Cerebellar nuclear complex (tissue), 1 donor: ENCODE results near the gene AHRR.
"Not testable (repeated sequence)": the region's sequence is repeated elsewhere in the genome, so short reads cannot be mapped to it uniquely, and the experiment has no call there.

Experiments
- DNase-seq, 2 experiments: peaks; one replicate each; lab custom pipeline; 2025; lab: John Stamatoyannopoulos, UW

Gene AHRR

GRCh38 chr5:305459-305858 lies 16.1 kb upstream of the AHRR start:
- DNase-seq, result no peak

- DNase-seq, result no peak
Measured at GRCh38 chr5:306011-306805, 15.3 kb upstream of the AHRR start.

DNA sequence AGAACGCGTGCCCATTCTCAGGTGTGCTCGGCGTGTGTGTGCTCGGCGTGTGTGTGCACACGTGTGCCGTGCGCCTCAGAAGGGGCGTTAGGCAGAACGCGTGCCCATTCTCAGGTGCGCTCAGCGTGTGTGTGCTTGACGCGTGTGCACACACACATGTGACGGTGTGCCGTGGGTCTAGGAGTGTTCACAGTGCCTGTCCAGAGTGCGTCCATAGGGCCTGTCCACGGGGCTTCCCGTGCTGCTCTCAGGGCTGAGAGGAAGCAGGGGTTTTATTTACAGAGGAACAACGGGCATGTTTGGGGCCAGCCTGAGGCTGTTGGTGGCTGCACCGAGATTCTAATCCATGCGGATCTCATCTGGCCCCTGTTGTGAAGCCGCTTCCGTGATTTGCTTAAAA lies 14.2 kb upstream of the AHRR start:
- no peak for DNase-seq

DNA sequence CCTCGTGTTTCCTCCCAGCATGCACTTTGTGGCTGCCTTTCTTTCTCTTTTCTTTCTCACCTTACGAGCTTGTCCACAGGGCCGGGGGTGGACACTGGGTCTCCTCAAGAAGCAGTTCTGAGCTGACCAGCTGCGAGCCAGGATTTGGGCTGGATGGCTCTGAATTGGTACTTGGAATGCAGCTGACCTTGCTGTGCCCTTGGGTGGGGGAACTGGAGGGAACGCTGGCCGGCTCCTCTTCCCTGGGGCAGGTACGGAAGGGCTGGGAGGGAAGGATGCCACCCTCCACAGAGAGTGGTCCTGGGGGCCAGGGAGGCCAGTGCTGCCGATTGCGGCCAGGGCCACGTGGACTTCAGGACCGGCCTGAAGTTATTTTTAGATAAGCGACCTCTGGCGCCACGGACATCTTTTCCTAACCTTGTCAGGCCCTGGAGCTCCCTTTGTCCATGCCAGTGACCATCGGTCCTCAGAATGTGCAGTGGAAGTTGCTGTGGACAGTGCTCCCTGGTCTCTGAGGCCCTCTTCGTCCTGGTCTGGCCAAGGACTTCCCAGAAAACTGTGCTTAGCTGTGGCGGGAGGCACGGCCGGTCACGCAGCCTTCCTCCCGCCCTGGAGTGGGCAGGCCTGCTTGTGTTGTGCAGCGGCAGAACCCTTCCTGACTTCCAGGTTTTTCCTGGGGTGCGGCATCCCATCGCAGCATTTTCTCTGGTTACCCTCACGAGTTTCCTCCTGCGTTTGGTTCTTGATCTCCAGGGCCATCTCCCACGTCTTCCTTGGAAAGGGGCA lies 13.5 kb upstream of the AHRR start:
- DNase-seq, result no peak

- no peak for DNase-seq
Measured at GRCh38 chr5:308672-309271, 12.7 kb upstream of the AHRR start.

GRCh38 chr5:309831-310230 lies 11.7 kb upstream of the AHRR start:
- not testable (repeated sequence) for DNase-seq

- DNase-seq, result no peak
Measured at GRCh38 chr5:310516-310915, 11.0 kb upstream of the AHRR start.

- DNase-seq, result no peak
Measured at GRCh38 chr5:310941-311434, 10.5 kb upstream of the AHRR start.

GRCh38 chr5:311963-312362 lies 9.6 kb upstream of the AHRR start:
- DNase-seq, result no peak

- DNase-seq, result no peak
Measured at GRCh38 chr5:312845-313244, 8.7 kb upstream of the AHRR start.

- DNase-seq, result no peak
Measured at GRCh38 chr5:313265-313664, 8.2 kb upstream of the AHRR start.

DNA sequence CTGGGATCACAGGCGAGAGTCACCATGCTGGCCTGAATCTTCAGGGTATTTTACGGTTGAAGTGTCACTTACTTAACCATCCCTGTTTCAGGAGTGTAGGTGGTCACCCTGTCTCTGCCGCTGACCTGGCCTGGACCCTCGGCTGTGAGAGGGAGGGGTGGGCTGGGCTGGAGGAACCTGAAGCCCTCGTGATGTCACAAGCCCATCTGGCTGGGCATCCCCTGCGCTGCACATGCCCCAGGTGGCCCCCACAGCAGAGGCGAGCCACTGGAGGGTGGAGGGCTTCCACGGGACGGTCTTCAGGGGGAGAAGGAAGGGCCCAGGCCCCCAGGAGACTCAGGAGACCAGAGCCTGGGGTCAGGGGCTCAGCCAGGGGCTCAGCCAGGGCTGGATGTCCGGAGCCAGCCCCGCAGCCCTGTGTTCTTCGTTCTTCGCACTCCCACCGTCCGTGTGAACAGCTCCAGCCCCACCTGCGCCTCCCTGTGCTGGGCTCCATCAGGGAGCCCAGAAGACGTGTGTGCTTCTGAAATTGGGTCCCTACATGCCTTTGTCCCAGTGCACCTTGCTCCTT lies 7.6 kb upstream of the AHRR start:
- no peak for DNase-seq

GRCh38 chr5:314676-315487 lies 6.6 kb upstream of the AHRR start:
- DNase-seq, result no peak

GRCh38 chr5:315488-316209 lies 5.9 kb upstream of the AHRR start:
- DNase-seq, result no peak

DNA sequence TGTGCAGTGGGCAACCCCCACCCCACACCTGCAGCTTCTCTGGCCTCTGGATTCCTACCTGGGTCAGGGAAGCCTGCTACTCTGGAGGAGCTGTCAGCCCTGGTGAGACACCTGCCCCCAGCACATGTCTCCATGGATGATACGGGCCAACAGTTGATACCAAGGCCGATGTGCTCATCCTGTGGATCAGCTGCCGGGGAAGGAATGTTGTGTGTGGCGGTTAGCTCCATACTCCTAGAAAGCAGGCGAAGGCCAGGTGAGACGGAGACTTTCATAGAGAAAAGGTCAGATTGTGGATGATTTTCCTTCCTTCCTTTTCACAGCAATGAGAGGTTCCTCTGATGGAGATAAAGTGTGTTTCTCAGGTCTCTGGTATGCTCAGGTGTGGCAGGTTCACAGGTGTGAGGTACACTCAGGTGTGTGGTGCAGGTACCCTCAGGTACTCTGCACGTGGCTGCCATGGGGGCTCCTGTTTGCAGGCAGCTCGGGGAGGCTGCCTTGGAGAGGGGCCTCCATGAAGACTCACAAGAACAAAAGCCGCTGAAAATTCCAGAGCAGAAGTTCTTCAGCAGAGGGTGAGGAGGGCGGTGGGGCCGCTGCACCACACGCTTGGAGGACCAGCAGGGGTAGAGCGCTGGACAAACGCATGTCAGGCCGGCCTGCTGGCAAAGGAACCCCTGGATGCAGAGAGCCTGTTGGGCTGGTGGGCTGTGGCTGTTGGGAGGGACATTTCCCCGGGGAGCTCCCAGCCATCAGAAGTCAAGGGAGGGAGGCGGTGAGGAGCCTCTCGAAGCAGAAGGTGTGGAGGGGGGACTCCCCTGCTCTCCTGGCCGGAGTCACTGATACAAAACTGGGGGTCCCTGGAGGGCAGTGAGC lies 5.1 kb upstream of the AHRR start:
- no peak for DNase-seq

DNA sequence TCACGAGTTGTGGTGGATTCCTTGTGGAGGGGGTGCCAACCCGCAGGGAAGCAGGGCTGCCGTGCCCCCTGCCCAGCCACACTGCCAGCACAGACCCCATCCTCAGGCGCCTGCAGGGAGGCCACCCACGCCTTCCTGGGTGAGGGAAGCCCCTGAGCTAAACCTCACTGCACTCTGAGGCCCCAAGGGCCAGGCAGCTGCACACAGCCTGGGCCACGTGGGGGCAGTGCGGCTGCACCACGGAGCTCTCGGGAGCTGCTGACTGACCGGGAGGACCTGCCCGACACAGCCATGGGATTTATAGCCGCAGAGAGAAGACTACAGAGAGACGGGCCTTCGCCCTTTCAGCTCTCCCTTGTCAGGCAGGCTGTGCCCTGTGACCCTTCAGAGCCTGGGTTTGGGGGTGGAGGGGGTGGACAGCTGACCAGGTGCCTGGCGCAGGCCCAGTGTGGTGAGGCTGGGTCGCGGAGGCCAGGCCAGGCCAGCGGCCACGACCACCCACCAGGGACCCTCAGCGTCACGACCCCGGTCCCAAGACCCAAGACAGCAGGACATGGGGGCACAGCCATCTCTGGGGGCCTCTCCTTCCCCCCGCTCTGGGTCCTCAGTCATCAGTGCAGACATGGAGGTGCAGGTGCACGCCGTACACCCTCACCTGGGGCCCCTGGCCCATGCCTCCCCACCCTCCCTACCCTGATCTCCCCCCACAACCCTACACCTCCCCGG lies 4.3 kb upstream of the AHRR start:
- DNase-seq, result no peak

DNA sequence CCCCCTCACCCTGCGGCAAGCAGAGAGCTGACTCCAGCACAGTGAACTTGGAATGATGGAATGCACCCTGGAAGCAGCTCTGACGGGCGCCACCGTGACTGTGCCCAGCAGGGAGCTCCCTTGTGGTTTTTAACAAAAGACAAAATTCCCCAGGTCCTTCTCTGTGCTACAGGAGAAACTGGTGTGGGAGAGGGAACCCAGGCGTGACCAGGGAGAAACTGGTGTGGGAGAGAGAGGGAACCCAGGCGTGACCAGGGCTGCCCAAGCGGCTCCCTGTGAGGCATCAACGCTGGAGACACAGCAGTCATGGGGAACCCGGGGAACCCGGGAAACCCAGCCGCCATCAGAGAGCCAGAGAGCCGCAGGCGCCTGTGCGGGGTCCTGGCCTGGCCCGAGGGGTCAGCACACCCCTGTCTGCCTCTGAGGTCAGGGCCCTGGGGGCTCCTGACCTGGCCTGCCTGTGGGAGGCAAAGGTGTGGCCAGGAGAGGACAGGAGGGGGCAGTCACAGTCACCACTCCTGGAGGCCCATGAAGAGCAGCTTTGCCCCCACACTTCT lies 3.1 kb upstream of the AHRR start:
- no peak for DNase-seq

DNA sequence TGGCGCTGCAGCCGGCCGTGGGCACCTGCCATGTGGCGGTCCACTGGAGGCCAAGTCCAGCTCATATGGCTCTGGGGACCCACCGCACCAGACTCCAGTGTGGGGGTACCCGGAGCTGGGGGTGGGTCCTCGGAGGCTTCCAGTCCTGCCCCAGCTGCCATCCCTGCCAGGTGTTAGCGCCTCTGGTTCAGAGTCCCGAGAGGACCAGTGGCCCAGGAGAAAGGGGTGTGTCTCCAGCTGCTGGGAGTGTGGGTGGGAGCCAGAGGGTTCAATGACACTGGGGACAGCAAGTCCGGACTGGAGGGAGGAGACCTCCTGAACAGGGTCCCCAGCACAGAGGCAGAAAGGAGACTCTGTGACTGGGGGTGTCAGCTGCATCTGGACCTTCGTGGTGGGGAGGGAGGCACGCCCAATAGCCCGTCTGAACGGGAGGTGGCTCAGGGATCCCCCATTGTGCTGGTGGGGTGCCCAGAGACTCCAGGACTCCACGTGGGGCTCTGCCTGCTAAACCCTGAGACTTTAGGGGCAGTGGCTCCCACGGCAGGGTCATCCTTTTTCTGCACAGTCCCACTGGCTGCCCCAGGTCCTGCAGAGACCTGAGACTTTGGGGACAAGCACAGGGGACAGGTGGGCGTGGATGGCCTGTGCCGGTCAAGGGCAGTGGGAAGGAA lies 2.4 kb upstream of the AHRR start:
- no peak for DNase-seq
